ENCODE results near the gene SKIC2.
"Not testable (repeated sequence)": the region's sequence is repeated elsewhere in the genome, so short reads cannot be mapped to it uniquely, and the experiment has no call there.

SKIC2 gene

DNA sequence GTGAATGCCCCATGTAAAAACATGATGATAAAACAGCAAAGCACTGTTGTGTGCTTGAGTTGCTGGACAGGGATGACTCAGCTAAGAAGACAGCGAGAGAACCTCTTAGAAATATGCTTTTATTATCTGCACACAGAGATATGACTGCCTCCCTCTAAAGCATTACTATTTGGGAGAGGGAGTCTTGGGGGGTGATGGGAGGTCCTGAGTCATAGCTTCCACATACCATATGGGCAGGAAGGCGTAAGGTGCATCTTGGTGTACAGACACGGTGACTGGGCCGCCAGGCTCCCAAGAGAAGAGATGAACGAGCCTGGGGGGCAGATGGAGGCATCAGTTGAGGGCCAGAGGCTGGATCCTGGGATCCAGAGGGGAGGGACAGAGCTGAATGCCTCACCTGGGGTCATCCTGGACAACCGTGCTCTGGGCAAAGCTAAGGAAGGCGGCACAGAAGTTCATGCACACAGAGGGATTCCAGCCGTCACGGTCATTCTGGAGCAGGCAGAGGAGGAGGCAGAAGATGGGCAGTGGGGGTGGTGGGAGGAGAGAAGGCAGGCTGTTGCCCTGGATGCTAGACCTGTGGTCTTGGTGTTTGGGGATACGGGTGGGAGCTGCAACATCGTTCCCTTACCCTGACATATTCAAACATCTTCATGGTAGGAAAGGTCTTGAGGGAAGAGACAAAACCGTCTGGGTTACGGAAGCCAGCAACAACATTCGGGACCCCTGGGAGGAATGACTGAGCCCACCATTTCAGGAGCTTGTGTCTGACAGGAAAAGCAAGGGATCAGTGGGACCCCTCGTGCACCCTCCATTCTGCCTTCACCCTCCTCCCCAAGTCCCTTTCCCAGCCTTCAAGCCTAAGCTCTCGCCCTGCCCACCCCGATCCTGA is 11.0 kb downstream of the SKIC2 start:
- DNase-seq: no peak

GRCh38 chr6:31970604-31971271 is 11.8 kb downstream of the SKIC2 start:
- no peak for DNase-seq

- DNase-seq: no peak
Measured at GRCh38 chr6:31971279-31971992, 12.5 kb downstream of the SKIC2 start.

DNA sequence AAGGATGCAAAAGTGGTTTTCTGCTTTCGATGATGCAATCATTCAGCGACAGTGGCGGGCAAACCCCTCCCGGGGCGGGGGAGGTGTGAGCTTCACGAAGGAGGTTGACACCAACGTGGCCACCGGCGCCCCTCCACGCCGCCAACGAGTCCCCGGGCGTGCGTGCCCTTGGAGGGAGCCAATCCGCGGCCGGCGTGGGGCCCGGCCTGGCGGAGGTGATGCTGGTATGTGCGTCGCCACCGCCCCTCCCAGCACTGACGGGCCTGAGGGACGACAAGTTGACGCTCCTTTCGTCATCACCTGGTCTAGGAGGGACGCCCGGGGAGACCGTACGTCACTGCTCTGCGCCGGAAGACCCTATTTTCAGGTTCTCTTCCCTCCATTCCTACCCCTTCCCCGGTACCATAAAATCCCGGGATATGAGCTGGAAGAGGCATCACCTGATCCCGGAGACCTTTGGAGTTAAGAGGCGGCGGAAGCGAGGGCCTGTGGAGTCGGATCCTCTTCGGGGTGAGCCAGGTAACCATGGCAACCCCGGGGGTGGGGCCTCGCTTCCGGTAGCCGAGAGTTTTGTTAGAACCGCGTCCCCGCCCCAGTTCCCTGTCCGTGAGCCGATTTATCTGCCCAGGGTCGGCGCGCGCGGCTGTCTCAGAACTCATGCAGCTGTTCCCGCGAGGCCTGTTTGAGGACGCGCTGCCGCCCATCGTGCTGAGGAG is 13.2 kb downstream of the SKIC2 start, which contains the start of gene DXO:
Gene DXO, minus strand, starts transcription at position 146 of the 716 bp plus-strand sequence. CDS start 463 bp downstream, outside the sequence.
- peak; percentile 93 for DNase-seq

- no peak for DNase-seq
Measured at GRCh38 chr6:31972709-31973350, 13.9 kb downstream of the SKIC2 start.

DNA sequence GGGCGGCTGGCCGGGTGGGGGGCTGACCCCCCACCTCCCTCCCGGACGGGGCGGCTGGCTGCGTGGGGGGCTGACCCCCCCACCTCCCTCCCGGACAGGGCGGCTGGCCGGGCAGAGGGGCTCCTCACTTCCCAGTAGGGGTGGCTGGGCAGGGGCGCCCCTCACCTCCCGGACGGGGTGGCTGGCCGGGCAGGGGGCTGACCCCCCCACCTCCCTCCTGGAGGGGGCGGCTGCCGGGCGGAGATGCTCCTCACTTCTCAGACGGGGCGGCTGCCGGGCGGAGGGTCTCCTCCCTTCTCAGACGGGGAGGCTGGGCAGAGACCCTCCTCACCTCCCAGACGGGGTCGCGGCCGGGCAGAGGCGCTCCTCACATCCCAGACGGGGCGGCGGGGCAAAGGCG is 17.1 kb downstream of the SKIC2 start:
- not testable (repeated sequence) for DNase-seq

GRCh38 chr6:31977816-31978431 is 18.9 kb downstream of the SKIC2 start:
- no peak for DNase-seq

GRCh38 chr6:31978831-31979230 is 19.9 kb downstream of the SKIC2 start:
- no peak for DNase-seq

DNA sequence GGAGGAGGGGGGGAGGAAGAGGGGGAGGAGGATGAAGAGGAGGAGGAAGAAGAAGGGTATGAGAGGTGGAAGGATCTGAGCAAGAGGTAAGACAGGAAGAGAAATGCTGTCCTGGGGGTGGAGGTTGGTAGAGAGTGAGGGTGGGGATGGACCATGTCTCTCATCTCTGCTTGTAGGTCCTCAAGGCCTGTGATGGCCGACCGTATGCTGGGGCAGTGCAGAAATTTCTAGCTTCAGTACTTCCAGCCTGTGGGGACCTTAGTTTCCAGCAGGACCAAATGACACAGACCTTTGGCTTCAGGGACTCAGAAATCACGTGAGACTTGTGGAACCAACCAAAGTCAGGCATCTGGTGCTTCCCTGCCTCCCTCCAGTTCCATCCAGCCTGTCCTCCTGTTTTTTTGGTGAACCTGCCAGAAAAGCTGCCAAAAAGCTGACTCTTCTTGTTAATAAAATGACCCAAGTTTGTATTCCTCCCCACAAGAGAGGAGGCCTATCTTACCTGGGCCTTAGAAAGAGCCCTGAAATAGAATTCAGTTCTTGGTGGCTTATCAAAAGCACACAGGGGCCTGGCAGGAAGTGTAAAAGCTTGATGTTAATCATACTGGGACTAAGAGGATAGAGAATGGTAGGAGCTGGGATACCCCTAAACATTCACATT is 20.4 kb downstream of the SKIC2 start:
- DNase-seq: no peak

- not testable (repeated sequence) for DNase-seq
Measured at GRCh38 chr6:31980195-31980876, 21.4 kb downstream of the SKIC2 start.

DNA sequence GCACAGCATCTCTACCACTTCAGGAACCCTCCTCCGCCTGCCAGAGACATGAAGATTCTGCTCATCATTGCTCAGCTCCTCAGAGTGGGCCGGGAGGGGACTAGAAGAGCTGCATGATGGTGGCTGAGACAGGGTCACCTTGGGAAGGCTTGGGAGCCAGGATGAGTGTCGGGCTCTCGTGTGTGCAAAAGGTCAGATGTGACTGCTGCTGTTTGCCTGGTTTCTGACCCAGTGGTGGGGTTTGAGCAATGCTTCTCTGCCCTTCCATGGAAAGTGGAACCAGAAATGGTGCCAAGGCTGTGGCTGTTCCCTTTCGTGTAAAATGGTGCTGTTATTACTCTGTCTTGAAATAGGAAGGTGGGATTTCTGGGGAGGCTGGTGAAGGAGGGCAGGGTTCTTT is 22.0 kb downstream of the SKIC2 start:
- DNase-seq: not testable (repeated sequence)

DNA sequence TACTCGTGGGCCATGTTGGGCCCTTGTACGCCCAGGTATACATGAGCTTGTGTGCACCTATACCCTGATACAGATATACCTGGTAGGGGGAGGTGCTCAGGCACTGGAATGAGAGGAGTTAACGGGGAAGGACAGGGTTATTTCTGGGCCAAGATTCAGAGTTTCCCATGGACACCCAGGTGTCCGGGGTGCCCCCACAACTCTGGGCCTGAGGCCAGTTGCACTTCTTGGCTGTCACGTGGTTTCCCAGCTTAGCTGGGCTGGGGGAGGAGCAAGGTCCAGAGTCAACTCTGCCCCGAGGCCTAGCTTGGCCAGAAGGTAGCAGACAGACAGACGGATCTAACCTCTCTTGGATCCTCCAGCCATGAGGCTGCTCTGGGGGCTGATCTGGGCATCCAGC is 22.8 kb downstream of the SKIC2 start, which contains the start of gene C4A:
Gene C4A, plus strand, starts transcription at position 314 of the 400 bp plus-strand sequence. Its CDS starts 51 bp downstream, at position 365.
- DNase-seq: not testable (repeated sequence)

DNA sequence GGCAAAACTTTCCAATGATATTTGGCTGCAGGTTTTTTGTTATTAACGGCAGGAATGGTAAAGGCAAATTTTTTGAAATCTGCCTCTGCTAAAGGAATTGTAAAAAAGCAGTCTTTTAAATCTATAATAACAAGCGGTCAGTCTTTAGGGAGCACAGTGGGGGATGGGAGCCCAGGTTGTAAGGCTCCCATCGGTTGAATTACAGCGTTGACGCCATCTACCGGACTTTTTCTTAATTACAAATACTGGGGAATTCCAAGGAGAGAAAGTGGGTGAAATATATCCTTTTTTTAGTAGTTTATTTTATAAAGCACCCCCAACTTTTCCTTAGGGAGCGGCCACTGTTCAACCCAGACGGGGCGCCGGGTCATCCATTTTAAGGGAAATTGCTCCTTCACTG is 30.4 kb downstream of the SKIC2 start:
- DNase-seq: not testable (repeated sequence)

DNA sequence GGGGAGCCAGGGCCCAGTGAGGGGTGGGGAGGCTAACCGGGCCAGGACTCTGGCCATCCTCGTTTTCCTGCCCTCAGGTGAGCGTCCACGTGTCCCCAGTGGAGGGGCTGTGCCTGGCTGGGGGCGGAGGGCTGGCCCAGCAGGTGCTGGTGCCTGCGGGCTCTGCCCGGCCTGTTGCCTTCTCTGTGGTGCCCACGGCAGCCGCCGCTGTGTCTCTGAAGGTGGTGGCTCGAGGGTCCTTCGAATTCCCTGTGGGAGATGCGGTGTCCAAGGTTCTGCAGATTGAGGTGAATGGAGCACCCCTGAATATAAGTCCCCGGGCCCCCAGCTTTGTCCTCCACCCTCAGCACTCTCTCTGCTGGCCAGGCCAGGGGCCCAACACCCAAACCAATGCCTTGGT is 35.4 kb downstream of the SKIC2 start:
- not testable (repeated sequence) for DNase-seq

DNA sequence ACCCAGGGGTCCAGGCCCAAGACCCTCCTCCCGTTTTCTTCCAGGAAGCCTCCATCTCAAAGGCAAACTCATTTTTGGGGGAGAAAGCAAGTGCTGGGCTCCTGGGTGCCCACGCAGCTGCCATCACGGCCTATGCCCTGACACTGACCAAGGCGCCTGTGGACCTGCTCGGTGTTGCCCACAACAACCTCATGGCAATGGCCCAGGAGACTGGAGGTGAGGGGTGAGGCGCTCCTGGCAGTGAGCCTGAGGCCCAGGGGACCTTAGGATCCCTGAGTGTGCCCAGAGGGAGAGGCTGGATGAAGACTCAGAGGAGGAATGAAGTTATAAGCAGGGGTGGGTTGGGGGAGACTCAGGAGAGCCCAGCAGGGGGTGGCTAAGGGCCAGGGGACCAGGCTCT is 37.4 kb downstream of the SKIC2 start:
- not testable (repeated sequence) for DNase-seq

DNA sequence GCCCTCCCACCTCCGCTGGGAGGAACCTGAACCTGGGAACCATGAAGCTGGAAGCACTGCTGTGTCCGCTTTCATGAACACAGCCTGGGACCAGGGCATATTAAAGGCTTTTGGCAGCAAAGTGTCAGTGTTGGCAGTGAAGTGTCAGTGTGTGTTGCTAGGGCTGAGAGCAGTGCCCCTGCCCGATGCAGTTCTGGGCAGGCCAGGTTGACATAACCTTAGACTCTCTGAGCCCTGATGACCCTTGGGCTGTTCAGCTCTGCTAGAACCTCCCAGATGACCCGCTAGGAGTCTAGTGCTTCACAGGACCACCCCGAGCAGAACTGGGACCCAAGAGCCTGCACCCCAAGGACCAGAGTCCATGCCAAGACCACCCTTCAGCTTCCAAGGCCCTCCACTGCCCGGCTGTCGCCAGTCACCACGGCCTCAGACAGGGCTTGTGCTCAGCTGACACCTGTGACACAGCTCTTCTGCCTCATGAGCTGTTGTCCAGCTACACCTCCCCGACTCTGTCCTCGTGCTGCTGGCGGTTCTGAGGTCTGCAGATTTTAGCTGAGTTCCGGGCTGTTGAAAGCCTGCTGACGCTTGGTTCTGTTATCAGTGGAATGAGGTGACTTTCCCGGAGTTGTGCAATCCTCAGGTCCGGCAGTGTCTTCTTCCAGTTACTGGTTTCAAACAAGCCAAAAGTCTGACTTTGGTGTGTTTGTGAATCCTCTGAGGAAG is 43.7 kb downstream of the SKIC2 start:
- not testable (repeated sequence) for DNase-seq

GRCh38 chr6:32003301-32003700 is 44.3 kb downstream of the SKIC2 start:
- not testable (repeated sequence) for DNase-seq

DNA sequence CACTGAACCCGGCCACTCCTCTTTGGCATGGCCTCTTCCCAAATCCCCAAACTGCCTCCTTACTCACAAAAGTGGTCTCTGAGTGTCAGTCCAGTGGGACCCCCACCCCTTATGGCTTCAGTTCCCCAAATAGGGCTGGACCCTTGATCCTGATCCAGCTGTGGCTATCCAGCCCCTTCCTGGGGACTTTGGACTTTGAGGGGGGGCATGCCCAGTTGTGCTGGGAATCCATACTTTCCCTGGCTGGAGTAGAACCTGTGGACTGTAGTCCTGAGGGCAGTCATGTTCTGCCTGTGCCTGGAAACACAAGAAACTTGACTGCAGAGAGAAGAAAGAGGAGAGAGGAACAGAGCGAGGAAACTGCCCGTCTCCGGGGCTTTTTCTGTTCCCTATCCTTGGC is 45.4 kb downstream of the SKIC2 start:
- not testable (repeated sequence) for DNase-seq

- DNase-seq: not testable (repeated sequence)
Measured at GRCh38 chr6:32004864-32005537, 46.0 kb downstream of the SKIC2 start.

Measured in activated effector memory CD4-positive, alpha-beta T cell treated with Interleukin-2 at 50 U/mL for 16 hours (primary cell).